ENCODE measurements around the gene ARID5B.

ARID5B gene

GRCh38 chr10:62016623-62017490 lies 115.4 kb downstream of the ARID5B start:
- Histone ChIP-seq H4K20me1 (ENCODE audit: insufficient read depth, low read length) (no peaks in the 10 kb centered on the region; the same call in 1 of the 2 replicates), H3K4me2 (ENCODE audit: insufficient read depth, low read length) (no peak overlapping the region), H2AFZ (ENCODE audit: low read depth, low read length) (no peak overlapping the region), H3K9ac (ENCODE audit: low read depth, low read length) (no peak overlapping the region), H3K27ac (ENCODE audit: low read length) (no peak overlapping the region), H3K27me3 (ENCODE audit: insufficient read depth, low read length, poor library complexity) (no peaks in the 10 kb centered on the region), H3K4me1 (ENCODE audit: insufficient read depth, low read length) (no peaks in the 10 kb centered on the region), H3K79me2 (ENCODE audit: insufficient read depth, low read length) (no peaks in the 10 kb centered on the region), H3K4me3 (ENCODE audit: low read depth in 1 of 2, low read length in 2 of 2) (no peak overlapping the region), H3K9me3 (ENCODE audit: insufficient read depth, low read length, severe bottlenecking) (no peaks in the 10 kb centered on the region), H3K36me3 (ENCODE audit: insufficient read depth, low read length) (no peaks in the 10 kb centered on the region)
- no peak for TF ChIP-seq EZH2 (IDR thresholded peaks at IDR 0.05; ENCODE audit: borderline replicate concordance, low read depth, low read length, severe bottlenecking)
- no peak for TF ChIP-seq CTCF (IDR thresholded peaks at IDR 0.05; ENCODE audit: borderline replicate concordance, extremely low read depth, low read length, poor library complexity, severe bottlenecking)
- DNase-seq (no peak), ATAC-seq (ENCODE audit: insufficient read depth, low read depth) (no peak)

- Histone ChIP-seq H3K4me3 (ENCODE audit: low read depth in 1 of 2, low read length in 2 of 2) (no peak overlapping the region), H3K27me3 (ENCODE audit: insufficient read depth, low read length, poor library complexity) (no peaks in the 10 kb centered on the region), H3K4me1 (ENCODE audit: insufficient read depth, low read length) (no peaks in the 10 kb centered on the region), H2AFZ (ENCODE audit: low read depth, low read length) (no peak overlapping the region), H3K4me2 (ENCODE audit: insufficient read depth, low read length) (no peak overlapping the region), H3K9ac (ENCODE audit: low read depth, low read length) (no peak overlapping the region), H3K79me2 (ENCODE audit: insufficient read depth, low read length) (no peaks in the 10 kb centered on the region), H3K27ac (ENCODE audit: low read length) (no peak overlapping the region), H3K36me3 (ENCODE audit: insufficient read depth, low read length) (no peaks in the 10 kb centered on the region), H3K9me3 (ENCODE audit: insufficient read depth, low read length, severe bottlenecking) (no peaks in the 10 kb centered on the region), H4K20me1 (ENCODE audit: insufficient read depth, low read length) (no peaks in the 10 kb centered on the region; the same call in 1 of the 2 replicates)
- DNase-seq: no peak
- ATAC-seq (ENCODE audit: insufficient read depth, low read depth): no peak
- TF ChIP-seq CTCF (IDR thresholded peaks at IDR 0.05; ENCODE audit: borderline replicate concordance, extremely low read depth, low read length, poor library complexity, severe bottlenecking) (no peak), EZH2 (IDR thresholded peaks at IDR 0.05; ENCODE audit: borderline replicate concordance, low read depth, low read length, severe bottlenecking) (no peak)
Observed at GRCh38 chr10:62017491-62017870, 116.0 kb downstream of the ARID5B start.

GRCh38 chr10:62018131-62018911 lies 116.8 kb downstream of the ARID5B start:
- no peak overlapping the region for H3K9ac ChIP-seq (ENCODE audit: low read depth, low read length)
- H3K27ac ChIP-seq (ENCODE audit: low read length): no peak overlapping the region
- no peak for ATAC-seq (ENCODE audit: insufficient read depth, low read depth)
- no peaks in the 10 kb centered on the region for H3K4me1 ChIP-seq (ENCODE audit: insufficient read depth, low read length)
- H3K4me2 ChIP-seq (ENCODE audit: insufficient read depth, low read length): no peak overlapping the region
- H2AFZ ChIP-seq (ENCODE audit: low read depth, low read length): no peak overlapping the region
- no peak for TF ChIP-seq CTCF (IDR thresholded peaks at IDR 0.05; ENCODE audit: borderline replicate concordance, extremely low read depth, low read length, poor library complexity, severe bottlenecking)
- TF ChIP-seq EZH2 (IDR thresholded peaks at IDR 0.05; ENCODE audit: borderline replicate concordance, low read depth, low read length, severe bottlenecking): no peak
- H3K36me3 ChIP-seq (ENCODE audit: insufficient read depth, low read length): no peaks in the 10 kb centered on the region
- no peak overlapping the region for H3K4me3 ChIP-seq (ENCODE audit: low read depth in 1 of 2, low read length in 2 of 2)
- no peaks in the 10 kb centered on the region for H3K79me2 ChIP-seq (ENCODE audit: insufficient read depth, low read length)
- H4K20me1 ChIP-seq (ENCODE audit: insufficient read depth, low read length): no peaks in the 10 kb centered on the region; the same call in 1 of the 2 replicates
- no peaks in the 10 kb centered on the region for H3K27me3 ChIP-seq (ENCODE audit: insufficient read depth, low read length, poor library complexity)
- no peaks in the 10 kb centered on the region for H3K9me3 ChIP-seq (ENCODE audit: insufficient read depth, low read length, severe bottlenecking)
- DNase-seq: no peak
